BLaER1 (cell line): ENCODE measurements around the gene KDM4B.
A peak's percentile ranks its signal among the peaks of the same experiment; 100 is the strongest.

Experiments used
- H3K27ac ChIP-seq: shearing (Covaris generic); formaldehyde crosslinking; 2 replicates; pipeline ENCODE4 v1.8.1; 2022
- H3K27me3 ChIP-seq: shearing (Covaris generic); formaldehyde crosslinking; 2 replicates; pipeline ENCODE4 v1.8.1; 2022
- H3K36me3 ChIP-seq: shearing (Covaris generic); formaldehyde crosslinking; 2 replicates; pipeline ENCODE4 v1.8.1; 2022
- H3K4me1 ChIP-seq: shearing (Covaris generic); formaldehyde crosslinking; 2 replicates; pipeline ENCODE4 v1.8.1; 2022
- H3K4me2 ChIP-seq: shearing (Covaris generic); formaldehyde crosslinking; 2 replicates; pipeline ENCODE4 v1.8.1; 2022
- H3K4me3 ChIP-seq: shearing (Covaris generic); formaldehyde crosslinking; 2 replicates; pipeline ENCODE4 v1.8.1; 2022
- H3K9ac ChIP-seq: shearing (Covaris generic); formaldehyde crosslinking; 2 replicates; pipeline ENCODE4 v1.8.1; 2022
- H3K9me3 ChIP-seq: shearing (Covaris generic); formaldehyde crosslinking; 2 replicates; pipeline ENCODE4 v1.8.1; 2022
- H4K20me1 ChIP-seq: shearing (Covaris generic); formaldehyde crosslinking; 2 replicates; pipeline ENCODE4 v1.8.1; 2022
- Cebpa-rat ChIP-seq: shearing (Covaris generic); IDR thresholded peaks from 2 replicates; pipeline ENCODE4 v1.8.1; 2022

The KDM4B gene

DNA sequence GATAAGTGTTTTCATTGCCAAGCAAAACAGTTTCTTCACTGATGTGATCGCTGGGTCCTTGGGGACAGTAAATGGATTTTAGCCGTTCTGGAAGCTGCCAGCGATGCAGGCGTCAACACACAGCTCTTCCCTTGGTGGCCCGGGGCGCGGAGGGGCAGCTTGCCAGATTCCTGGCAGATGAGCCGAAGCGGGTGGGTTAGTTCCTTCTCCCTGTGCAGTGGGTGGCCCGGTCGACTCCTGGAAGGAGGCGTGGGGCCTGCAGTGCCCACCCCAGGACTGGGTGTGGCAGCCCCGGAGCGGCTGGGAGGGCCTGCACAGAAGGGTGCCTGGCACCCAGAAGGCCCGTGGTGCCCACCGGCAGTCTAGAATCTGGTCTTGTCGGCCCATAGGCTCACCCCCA lies 69.0 kb downstream of the KDM4B start:
- Histone ChIP-seq H3K4me3 (no peak overlapping the region), H4K20me1 (peaks cover 100% of the 10 kb centered on the region), H3K36me3 (peaks cover 97% of the 10 kb centered on the region), H3K9me3 (no peaks in the 10 kb centered on the region), H3K27ac (peak overlapping the region; percentile 4; the same call in 1 of the 2 replicates), H3K4me2 (peak overlapping the region; percentile 40), H3K27me3 (no peaks in the 10 kb centered on the region), H3K4me1 (peaks cover 54% of the 10 kb centered on the region), H3K9ac (no peak overlapping the region)
- TF ChIP-seq Cebpa-rat, result no peak

DNA sequence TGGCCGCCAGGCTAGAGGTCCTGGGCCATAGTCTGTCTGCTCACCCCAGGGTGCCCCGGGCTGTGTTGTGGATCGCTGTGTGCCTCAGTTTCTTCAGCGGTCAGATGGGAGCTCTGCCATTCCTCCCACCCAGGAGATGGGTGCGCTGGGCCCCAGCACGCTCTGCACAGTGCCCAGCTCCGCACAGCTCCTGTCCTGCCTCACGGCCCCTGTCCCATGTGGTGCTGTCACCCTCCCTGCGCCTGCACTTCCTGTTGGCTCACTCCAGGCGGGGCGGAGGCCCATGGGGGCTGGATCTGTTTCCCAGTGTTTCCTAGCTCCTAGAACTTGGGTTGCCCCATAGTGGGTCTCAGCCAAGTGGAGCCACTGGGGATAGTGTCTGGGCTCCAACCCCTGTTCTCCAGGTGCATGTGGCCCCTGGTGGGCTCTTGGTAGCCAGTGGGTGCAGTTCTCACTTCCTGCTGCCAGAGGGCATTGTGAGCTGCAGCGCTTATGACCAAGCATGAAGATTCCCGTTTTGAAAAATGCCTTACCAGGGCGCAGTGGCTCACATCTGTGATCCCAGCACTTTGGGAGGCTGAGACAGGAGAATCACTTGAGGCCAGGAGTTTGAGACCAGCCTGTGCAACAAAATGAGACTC lies 69.8 kb downstream of the KDM4B start:
- peaks cover 47% of the 10 kb centered on the region for H3K4me1 ChIP-seq
- H3K9me3 ChIP-seq, result no peaks in the 10 kb centered on the region
- no peak overlapping the region for H3K9ac ChIP-seq
- H3K27ac ChIP-seq, result 0 out of 2 replicates have a peak overlapping the region, but pooled peaks have one; percentile 4
- H3K4me3 ChIP-seq, result no peak overlapping the region
- H3K27me3 ChIP-seq, result no peaks in the 10 kb centered on the region
- peaks cover 93% of the 10 kb centered on the region for H4K20me1 ChIP-seq
- no peak for TF ChIP-seq Cebpa-rat
- H3K36me3 ChIP-seq, result peaks cover 97% of the 10 kb centered on the region
- peak overlapping the region; percentile 40 for H3K4me2 ChIP-seq

DNA sequence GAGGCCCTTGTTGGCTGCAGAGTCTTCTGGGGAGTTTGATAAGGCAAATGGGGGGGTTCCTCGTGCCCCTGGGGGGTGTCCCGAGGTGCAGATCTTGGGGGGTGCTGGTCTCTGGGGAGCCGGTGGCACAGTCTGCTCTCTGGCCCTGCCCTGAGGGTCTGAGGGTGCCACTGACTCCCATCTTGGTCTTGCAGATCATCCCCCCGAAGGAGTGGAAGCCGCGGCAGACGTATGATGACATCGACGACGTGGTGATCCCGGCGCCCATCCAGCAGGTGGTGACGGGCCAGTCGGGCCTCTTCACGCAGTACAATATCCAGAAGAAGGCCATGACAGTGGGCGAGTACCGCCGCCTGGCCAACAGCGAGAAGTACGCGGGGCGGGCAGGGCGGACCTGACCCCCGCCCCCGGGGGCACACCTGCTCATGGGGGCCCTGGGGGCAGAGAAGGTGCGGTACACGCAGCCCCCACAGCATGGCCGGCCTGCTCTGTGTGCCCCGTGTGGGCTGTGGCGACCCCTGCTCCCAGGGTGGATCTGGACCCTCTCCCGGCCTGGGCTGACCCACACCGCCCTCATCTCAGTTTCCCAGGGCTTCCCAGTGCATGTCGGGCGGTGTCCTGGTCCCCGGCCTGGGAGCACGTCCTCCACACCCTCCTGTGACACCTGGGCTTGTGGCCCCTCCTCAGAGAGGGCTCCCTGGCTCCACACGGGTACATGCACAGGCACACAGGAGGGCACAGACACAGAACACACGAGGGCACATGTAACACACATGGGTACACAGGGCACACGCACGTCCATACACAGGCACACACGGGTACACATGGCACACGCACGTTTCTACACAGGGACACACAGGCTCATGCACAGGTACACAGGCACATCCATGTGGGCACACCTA lies 71.0 kb downstream of the KDM4B start:
- peaks cover 90% of the 10 kb centered on the region for H4K20me1 ChIP-seq

GRCh38 chr19:5040544-5041167 lies 71.7 kb downstream of the KDM4B start:
- Histone ChIP-seq H3K27me3 (no peaks in the 10 kb centered on the region), H4K20me1 (peaks cover 90% of the 10 kb centered on the region), H3K9me3 (no peaks in the 10 kb centered on the region), H3K36me3 (peaks cover 90% of the 10 kb centered on the region), H3K9ac (no peak overlapping the region), H3K4me2 (no peak overlapping the region), H3K4me3 (no peak overlapping the region), H3K4me1 (peaks cover 35% of the 10 kb centered on the region), H3K27ac (0 out of 2 replicates have a peak overlapping the region, but pooled peaks have one; percentile 2)
- TF ChIP-seq Cebpa-rat, result no peak

More for the DNA sequence above, 71.0 kb downstream of the KDM4B start:
- Histone ChIP-seq H3K4me2 (no peak overlapping the region), H3K4me1 (peaks cover 42% of the 10 kb centered on the region), H3K27ac (no peak overlapping the region), H3K27me3 (no peaks in the 10 kb centered on the region), H3K4me3 (no peak overlapping the region), H3K9ac (no peak overlapping the region), H3K9me3 (no peaks in the 10 kb centered on the region), H3K36me3 (peaks cover 92% of the 10 kb centered on the region)
- TF ChIP-seq Cebpa-rat, result no peak

- H4K20me1 ChIP-seq, result peaks cover 90% of the 10 kb centered on the region
- peaks cover 92% of the 10 kb centered on the region for H3K36me3 ChIP-seq
- no peak for TF ChIP-seq Cebpa-rat
- no peak overlapping the region for H3K27ac ChIP-seq
- no peak overlapping the region for H3K4me3 ChIP-seq
- no peak overlapping the region for H3K9ac ChIP-seq
- no peaks in the 10 kb centered on the region for H3K27me3 ChIP-seq
- H3K4me2 ChIP-seq, result no peak overlapping the region
- H3K9me3 ChIP-seq, result no peaks in the 10 kb centered on the region
- peaks cover 34% of the 10 kb centered on the region for H3K4me1 ChIP-seq
Measured at GRCh38 chr19:5041168-5041912, 72.4 kb downstream of the KDM4B start.

GRCh38 chr19:5041913-5042187 lies 72.9 kb downstream of the KDM4B start:
- peaks cover 92% of the 10 kb centered on the region for H3K36me3 ChIP-seq
- no peak for TF ChIP-seq Cebpa-rat
- no peak overlapping the region for H3K9ac ChIP-seq
- H3K4me2 ChIP-seq, result no peak overlapping the region
- no peaks in the 10 kb centered on the region for H3K27me3 ChIP-seq
- H3K4me3 ChIP-seq, result no peak overlapping the region
- H3K9me3 ChIP-seq, result no peaks in the 10 kb centered on the region
- peaks cover 34% of the 10 kb centered on the region for H3K4me1 ChIP-seq
- H4K20me1 ChIP-seq, result peaks cover 90% of the 10 kb centered on the region
- H3K27ac ChIP-seq, result no peak overlapping the region

GRCh38 chr19:5042556-5042955 lies 73.6 kb downstream of the KDM4B start:
- Histone ChIP-seq H3K9me3 (no peaks in the 10 kb centered on the region), H3K4me2 (no peak overlapping the region), H3K4me1 (peaks cover 31% of the 10 kb centered on the region), H3K36me3 (peaks cover 92% of the 10 kb centered on the region), H3K27me3 (no peaks in the 10 kb centered on the region), H3K9ac (no peak overlapping the region), H3K4me3 (no peak overlapping the region), H3K27ac (no peak overlapping the region), H4K20me1 (peaks cover 90% of the 10 kb centered on the region)
- no peak for TF ChIP-seq Cebpa-rat

- Histone ChIP-seq H3K9me3 (no peaks in the 10 kb centered on the region), H3K27ac (no peak overlapping the region), H3K4me3 (no peak overlapping the region), H3K4me1 (peaks cover 40% of the 10 kb centered on the region), H3K9ac (no peak overlapping the region), H3K36me3 (peaks cover 74% of the 10 kb centered on the region), H3K4me2 (no peak overlapping the region), H4K20me1 (peaks cover 90% of the 10 kb centered on the region), H3K27me3 (no peaks in the 10 kb centered on the region)
- TF ChIP-seq Cebpa-rat, result no peak
Measured at GRCh38 chr19:5045029-5045428, 76.1 kb downstream of the KDM4B start.

GRCh38 chr19:5045956-5046338 lies 77.0 kb downstream of the KDM4B start:
- TF ChIP-seq Cebpa-rat, result no peak
- Histone ChIP-seq H3K4me3 (no peak overlapping the region), H4K20me1 (peaks cover 90% of the 10 kb centered on the region), H3K9me3 (no peaks in the 10 kb centered on the region), H3K9ac (peak overlapping the region; percentile 34; the same call in 1 of the 2 replicates), H3K4me2 (peak overlapping the region; percentile 24), H3K36me3 (peaks cover 68% of the 10 kb centered on the region), H3K4me1 (peaks cover 49% of the 10 kb centered on the region), H3K27ac (no peak overlapping the region), H3K27me3 (no peaks in the 10 kb centered on the region)
